DND-41 (cell line): ENCODE measurements around the gene FNBP1.
A peak's percentile ranks its signal among the peaks of the same experiment; 100 is the strongest.

ENCODE experiments used
- ATAC-seq: fragments of 200-7000 bp; cut with Tn5 transposase; 3 replicates; pipeline ENCODE4 v1.9.1; 2021; ENCODE audit warnings: low read depth; ENCODE audit not compliant: insufficient read depth
- DNase-seq: peaks from one replicate; pipeline ENCODE4 v3.0.0-alpha.2; 2020
- H2AFZ ChIP-seq: 2 replicates; pipeline ENCODE4 v1.6.0; 2012; ENCODE audit warnings: low read depth, low read length
- H3K27ac ChIP-seq: 2 replicates; pipeline ENCODE4 v1.5.1; 2012; ENCODE audit warnings: low read length, inconsistent platforms
- H3K27me3 ChIP-seq: fragments of 200-600 bp; sonication (generic); 2 replicates; pipeline ENCODE4 v1.6.0; 2012; ENCODE audit warnings: low read length, mild to moderate bottlenecking, inconsistent platforms; ENCODE audit not compliant: insufficient read depth, poor library complexity
- H3K36me3 ChIP-seq: 2 replicates; pipeline ENCODE4 v1.5.1; 2012; ENCODE audit warnings: low read length, inconsistent platforms; ENCODE audit not compliant: insufficient read depth
- H3K4me1 ChIP-seq: 2 replicates; pipeline ENCODE4 v1.5.1; 2012; ENCODE audit warnings: mild to moderate bottlenecking, low read length; ENCODE audit not compliant: insufficient read depth
- H3K4me2 ChIP-seq: 2 replicates; pipeline ENCODE4 v1.6.0; 2012; ENCODE audit warnings: mild to moderate bottlenecking, moderate library complexity, low read length, inconsistent platforms; ENCODE audit not compliant: insufficient read depth
- H3K4me3 ChIP-seq, 2 experiments: fragments of 200-600 bp in 1 of 2; shearing (Covaris generic) in 1 of 2; 2 replicates each; pipeline ENCODE4 v1.5.1; 2012 to 2016; ENCODE audit warnings: inconsistent platforms in 2 of 2, low read length in 2 of 2, mild to moderate bottlenecking in 2 of 2, low read depth in 1 of 2, moderate library complexity in 1 of 2
- H3K79me2 ChIP-seq: 2 replicates; pipeline ENCODE4 v1.6.0; 2012; ENCODE audit warnings: low read length, inconsistent platforms; ENCODE audit not compliant: insufficient read depth
- H3K9ac ChIP-seq: 2 replicates; pipeline ENCODE4 v1.6.0; 2012; ENCODE audit warnings: low read depth, mild to moderate bottlenecking, inconsistent platforms, low read length, moderate library complexity
- H3K9me3 ChIP-seq: 2 replicates; pipeline ENCODE4 v1.5.1; 2012; ENCODE audit warnings: low read length, moderate library complexity, mild to moderate bottlenecking, inconsistent platforms; ENCODE audit not compliant: insufficient read depth, severe bottlenecking
- H4K20me1 ChIP-seq: 2 replicates; pipeline ENCODE4 v1.6.0; 2012; ENCODE audit warnings: low read length; ENCODE audit not compliant: insufficient read depth
- EZH2 ChIP-seq: IDR thresholded peaks from 3 replicates; pipeline ENCODE4 v1.6.1; 2012; ENCODE audit warnings: borderline replicate concordance, low read depth, mild to moderate bottlenecking, moderate library complexity, low read length, inconsistent platforms; ENCODE audit not compliant: severe bottlenecking
- TF ChIP-seq, protein P1 (sequence below): IDR thresholded peaks from 2 replicates; pipeline ENCODE4 v1.5.1; 2012; ENCODE audit warnings: borderline replicate concordance, low read length, moderate library complexity, mild to moderate bottlenecking; ENCODE audit not compliant: poor library complexity, severe bottlenecking; ENCODE audit errors: extremely low read depth

Gene FNBP1

DNA sequence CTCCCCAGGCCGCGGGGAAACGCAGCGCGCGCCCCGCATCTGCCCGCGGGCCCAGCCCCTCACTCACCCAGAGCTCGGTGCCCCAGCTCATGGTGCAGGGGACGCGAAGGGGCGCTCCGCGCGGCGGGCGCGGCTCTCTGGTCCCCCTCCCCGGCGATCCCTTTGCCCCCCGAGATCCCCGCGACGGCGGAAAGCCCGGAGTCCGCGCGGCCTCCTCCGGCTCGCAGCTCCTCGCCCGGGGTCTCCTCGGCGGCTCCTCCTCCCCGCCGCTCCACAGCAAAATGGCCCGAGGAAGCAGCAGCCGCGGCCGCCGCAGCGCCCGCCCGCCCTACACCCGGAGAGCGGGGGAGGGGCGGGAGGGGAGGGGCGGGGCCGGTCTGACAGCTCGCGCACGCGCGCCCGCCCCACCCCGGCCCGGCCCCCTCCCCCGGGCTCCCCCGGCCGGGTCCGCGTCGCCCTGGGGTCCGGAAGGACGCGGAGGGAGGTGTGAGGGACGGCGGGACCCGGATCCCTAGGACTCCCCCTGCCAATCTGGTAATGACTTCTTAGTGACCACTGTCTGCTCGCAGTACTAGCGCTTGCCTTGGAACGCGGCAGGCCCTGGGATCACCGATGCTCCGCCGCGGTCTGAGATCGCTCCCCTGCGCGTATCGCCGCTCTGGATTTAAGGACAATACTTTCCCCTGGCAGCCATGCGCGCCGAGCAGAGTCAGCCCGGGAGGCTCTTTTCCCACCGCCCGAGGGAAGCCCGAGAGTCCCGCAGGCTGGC is at the start of gene FNBP1:
Gene FNBP1 (minus strand): TSS at position 305 of the 769 bp plus-strand sequence. CDS start 214 bp downstream, at position 91.
- Histone ChIP-seq H2AFZ (peak within 1 kb of the TSS; percentile 52), H3K27ac (peak within 1 kb of the TSS; percentile 100), H3K9me3 (no peaks in the 10 kb centered on the region), H3K4me1 (peaks cover 57% of the 10 kb centered on the region), H3K36me3 (peaks cover 14% of the 10 kb centered on the region; the same call in 1 of the 2 replicates), H3K79me2 (peaks cover 79% of the 10 kb centered on the region), H3K4me3 (peak within 1 kb of the TSS; percentile 92 to 95), H3K27me3 (no peaks in the 10 kb centered on the region), H4K20me1 (peaks cover 41% of the 10 kb centered on the region), H3K9ac (peak within 1 kb of the TSS; percentile 98), H3K4me2 (peak within 1 kb of the TSS; percentile 81)
- peak; percentile 85 for DNase-seq
- TF ChIP-seq EZH2 = no peak
- TF ChIP-seq, protein P1, sequence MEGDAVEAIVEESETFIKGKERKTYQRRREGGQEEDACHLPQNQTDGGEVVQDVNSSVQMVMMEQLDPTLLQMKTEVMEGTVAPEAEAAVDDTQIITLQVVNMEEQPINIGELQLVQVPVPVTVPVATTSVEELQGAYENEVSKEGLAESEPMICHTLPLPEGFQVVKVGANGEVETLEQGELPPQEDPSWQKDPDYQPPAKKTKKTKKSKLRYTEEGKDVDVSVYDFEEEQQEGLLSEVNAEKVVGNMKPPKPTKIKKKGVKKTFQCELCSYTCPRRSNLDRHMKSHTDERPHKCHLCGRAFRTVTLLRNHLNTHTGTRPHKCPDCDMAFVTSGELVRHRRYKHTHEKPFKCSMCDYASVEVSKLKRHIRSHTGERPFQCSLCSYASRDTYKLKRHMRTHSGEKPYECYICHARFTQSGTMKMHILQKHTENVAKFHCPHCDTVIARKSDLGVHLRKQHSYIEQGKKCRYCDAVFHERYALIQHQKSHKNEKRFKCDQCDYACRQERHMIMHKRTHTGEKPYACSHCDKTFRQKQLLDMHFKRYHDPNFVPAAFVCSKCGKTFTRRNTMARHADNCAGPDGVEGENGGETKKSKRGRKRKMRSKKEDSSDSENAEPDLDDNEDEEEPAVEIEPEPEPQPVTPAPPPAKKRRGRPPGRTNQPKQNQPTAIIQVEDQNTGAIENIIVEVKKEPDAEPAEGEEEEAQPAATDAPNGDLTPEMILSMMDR = no peak
- ATAC-seq = peak; percentile 69

DNA sequence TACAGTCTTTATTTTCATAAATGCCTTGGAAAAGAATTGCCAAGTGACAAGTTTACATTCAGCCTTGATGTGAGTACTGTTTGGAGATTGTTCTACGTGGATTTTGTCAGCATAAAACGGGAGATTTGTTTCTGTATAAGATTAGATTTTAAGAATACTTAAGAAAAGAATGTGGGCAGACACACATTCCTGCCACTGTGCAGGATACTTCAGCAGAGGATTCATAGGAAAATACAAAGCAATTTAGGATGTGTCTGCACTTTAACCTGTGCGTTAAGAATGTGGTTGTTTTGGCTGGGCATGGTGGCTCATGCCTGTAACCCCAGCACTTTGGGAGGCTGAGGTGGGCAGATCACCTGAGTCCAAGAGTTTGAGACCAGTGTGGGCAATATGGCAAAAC is 47.9 kb upstream of the FNBP1 start:
- Histone ChIP-seq H3K4me3 (no peak overlapping the region), H3K36me3 (peaks cover 58% of the 10 kb centered on the region), H3K27me3 (no peaks in the 10 kb centered on the region), H4K20me1 (no peaks in the 10 kb centered on the region), H3K4me1 (0 out of 2 replicates have a peak, but pooled peaks cover 4% of the 10 kb centered on the region), H3K9ac (no peak overlapping the region), H2AFZ (no peak overlapping the region), H3K4me2 (no peak overlapping the region), H3K79me2 (no peaks in the 10 kb centered on the region), H3K27ac (no peak overlapping the region), H3K9me3 (no peaks in the 10 kb centered on the region)
- no peak for TF ChIP-seq EZH2
- TF ChIP-seq, protein P1 = no peak
- ATAC-seq = no peak
- no peak for DNase-seq

DNA sequence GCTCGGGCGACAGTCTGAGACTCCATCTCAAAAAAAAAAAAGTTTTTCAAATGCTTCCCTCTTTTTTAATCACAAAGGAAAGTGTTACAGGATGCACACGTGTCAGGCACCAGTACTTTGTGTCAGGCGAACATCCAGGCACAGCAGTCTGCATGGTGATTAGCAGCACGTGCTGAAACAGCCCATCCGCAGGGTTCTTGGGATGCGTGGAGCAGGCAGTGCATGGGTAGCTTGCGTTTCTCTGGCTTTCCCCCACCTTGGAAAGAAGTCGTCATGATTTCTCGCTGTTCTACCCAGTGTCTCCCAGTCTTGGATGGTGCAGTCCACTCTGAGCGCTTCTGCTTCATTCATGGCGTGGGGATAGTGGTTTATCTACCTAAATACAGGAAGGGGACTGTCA is 46.2 kb upstream of the FNBP1 start:
- H2AFZ ChIP-seq = no peak overlapping the region
- peaks cover 53% of the 10 kb centered on the region for H3K36me3 ChIP-seq
- no peak overlapping the region for H3K4me2 ChIP-seq
- 0 out of 2 replicates have a peak, but pooled peaks cover 4% of the 10 kb centered on the region for H3K4me1 ChIP-seq
- H3K79me2 ChIP-seq = no peaks in the 10 kb centered on the region
- H3K27ac ChIP-seq = no peak overlapping the region
- no peak overlapping the region for H3K9ac ChIP-seq
- H3K27me3 ChIP-seq = no peaks in the 10 kb centered on the region
- no peaks in the 10 kb centered on the region for H3K9me3 ChIP-seq
- H3K4me3 ChIP-seq = no peak overlapping the region
- ATAC-seq (no peak), DNase-seq (no peak)
- no peak for TF ChIP-seq EZH2
- TF ChIP-seq, protein P1 = no peak
- no peaks in the 10 kb centered on the region for H4K20me1 ChIP-seq
